ENCODE data around the gene MLF2. TPM values are rescaled to one million over a fixed set of nuclear protein-coding genes. Genes with fewer than 3 reads are reported as not detected.
"Not testable (repeated sequence)": the region's sequence is repeated elsewhere in the genome, so short reads cannot be mapped to it uniquely, and the experiment has no call there.

MLF2 gene
- total RNA-seq, 2 experiments from 2014 or later = 109 to 113 TPM

DNA sequence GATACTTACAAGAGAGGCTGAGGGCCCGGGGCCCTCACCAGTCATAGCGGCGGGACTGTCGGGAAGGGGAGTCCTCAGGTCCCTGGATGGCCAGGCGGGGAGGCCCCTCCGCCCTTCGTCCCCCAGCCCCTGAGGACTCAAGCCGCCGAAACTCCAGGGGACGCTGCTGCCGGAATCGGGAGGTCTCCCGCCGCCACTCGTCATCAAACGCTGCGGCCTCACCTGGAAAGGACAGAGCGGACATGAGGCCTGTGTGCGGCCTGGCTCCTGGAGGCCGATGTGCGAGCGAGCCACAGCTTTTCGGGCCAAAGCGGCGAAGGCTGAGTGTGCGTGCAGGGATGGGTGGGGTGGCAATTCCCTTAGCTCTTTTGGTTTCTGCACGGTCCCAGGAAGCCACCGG, 4.2 kb downstream of the MLF2 start:
- CTCF ChIA-PET = no interaction called here
- POLR2A ChIA-PET = interaction anchor here (1.4 kb wide), 1 partner anchor 25 kb away, joined by 3 read pairs; the partner anchor contains the start of gene COPS7A

DNA sequence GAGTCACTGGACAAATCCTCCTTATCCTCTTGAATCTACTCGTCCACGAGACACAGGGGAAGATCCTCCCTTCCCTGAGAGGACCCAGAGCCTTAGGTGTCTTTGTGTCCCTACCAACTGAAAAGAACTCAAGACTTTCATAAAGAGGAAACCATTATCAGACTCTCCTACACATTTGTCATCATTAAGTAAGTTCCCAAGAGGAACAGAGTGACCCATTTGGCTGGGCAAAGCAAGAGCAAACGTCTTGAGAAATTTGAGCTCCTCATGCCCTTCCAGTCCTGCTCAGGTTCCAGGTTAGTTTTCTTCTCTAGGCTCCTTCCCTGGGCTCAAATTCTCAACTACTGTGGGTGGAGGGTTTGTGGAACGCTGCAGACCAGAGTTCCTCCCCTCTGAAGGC, 5.7 kb downstream of the MLF2 start:
- ChIA-PET CTCF (no interaction called here), POLR2A (no interaction called here)
- Mint-ChIP-seq H3K27ac (peak overlapping the region; percentile 35), H3K4me1 (ENCODE audit: low read depth) (peaks cover 36% of the 10 kb centered on the region), H3K4me3 (no peak overlapping the region), H3K36me3 (ENCODE audit: low read depth) (peaks cover 53% of the 10 kb centered on the region), H3K27me3 (ENCODE audit: low read depth) (no peaks in the 10 kb centered on the region), H3K9me3 (ENCODE audit: insufficient read depth) (no peaks in the 10 kb centered on the region)
- DNase-seq (no peak), ATAC-seq (no peak)

More for the DNA sequence above, 4.2 kb downstream of the MLF2 start:
- no peak for ATAC-seq
- H3K36me3 Mint-ChIP-seq (ENCODE audit: low read depth) = peaks cover 53% of the 10 kb centered on the region
- no peaks in the 10 kb centered on the region for H3K9me3 Mint-ChIP-seq (ENCODE audit: insufficient read depth)
- DNase-seq = no peak
- no peaks in the 10 kb centered on the region for H3K27me3 Mint-ChIP-seq (ENCODE audit: low read depth)
- H3K27ac Mint-ChIP-seq = no peak overlapping the region
- H3K4me3 Mint-ChIP-seq = no peak overlapping the region
- peaks cover 41% of the 10 kb centered on the region for H3K4me1 Mint-ChIP-seq (ENCODE audit: low read depth)

DNA sequence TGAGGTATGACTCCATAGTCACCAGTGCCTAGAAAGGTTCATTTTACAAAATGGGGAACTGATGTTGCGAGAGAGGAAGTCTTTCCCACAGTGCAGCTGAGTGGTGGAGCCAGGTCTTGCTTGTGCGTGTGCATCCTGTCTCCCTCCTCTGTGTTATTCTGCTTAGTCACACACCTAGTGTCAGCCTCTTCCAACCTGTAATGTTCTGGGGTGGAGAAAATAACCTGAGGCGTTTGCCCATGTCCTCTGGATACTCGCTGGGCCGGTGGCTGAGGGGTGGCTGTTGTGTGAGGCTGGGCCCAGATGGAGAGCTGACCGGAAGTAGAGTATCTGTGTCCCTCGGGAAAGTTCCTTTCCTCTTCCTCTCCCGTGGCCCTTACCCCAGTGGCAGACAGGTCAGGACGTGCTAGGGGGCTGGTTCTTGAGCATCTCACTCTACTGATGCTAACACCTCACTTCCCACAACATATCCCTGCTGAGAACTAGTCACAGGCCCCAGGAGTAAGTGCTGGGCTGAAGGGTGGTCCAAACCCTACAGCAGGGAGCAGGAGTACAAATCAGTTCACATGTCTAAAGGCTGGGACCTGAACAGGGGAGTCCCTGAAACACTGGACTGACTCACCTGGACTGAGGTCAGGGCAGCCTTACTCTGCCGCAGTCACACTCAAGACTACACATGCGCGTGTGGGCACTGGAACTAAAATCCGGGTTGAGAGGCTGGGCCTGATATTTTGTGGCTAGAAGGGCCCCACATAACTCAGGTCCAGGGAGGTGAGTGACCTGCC, 7.0 kb downstream of the MLF2 start:
- ATAC-seq (peak; percentile 86), DNase-seq (peak; percentile 66)
- ChIA-PET CTCF (interaction anchor here (0.8 to 6.5 kb wide), 5 partner anchors 8 to 83 kb away, joined by 3 to 30 read pairs (median 5); partner anchors contain the start of genes MLF2 and PTMS), POLR2A (interaction anchor here (1.0 to 2.1 kb wide), 4 partner anchors 22 to 57 kb away, joined by 3 to 7 read pairs (median 4); partner anchors contain the start of genes COPS7A and ZNF384)
- H3K9me3 Mint-ChIP-seq (ENCODE audit: insufficient read depth) = no peaks in the 10 kb centered on the region
- H3K4me3 Mint-ChIP-seq = peak overlapping the region; percentile 0
- peak overlapping the region; percentile 90 for H3K27ac Mint-ChIP-seq
- H3K4me1 Mint-ChIP-seq (ENCODE audit: low read depth) = peaks cover 24% of the 10 kb centered on the region
- peaks cover 42% of the 10 kb centered on the region for H3K36me3 Mint-ChIP-seq (ENCODE audit: low read depth)
- H3K27me3 Mint-ChIP-seq (ENCODE audit: low read depth) = no peaks in the 10 kb centered on the region

DNA sequence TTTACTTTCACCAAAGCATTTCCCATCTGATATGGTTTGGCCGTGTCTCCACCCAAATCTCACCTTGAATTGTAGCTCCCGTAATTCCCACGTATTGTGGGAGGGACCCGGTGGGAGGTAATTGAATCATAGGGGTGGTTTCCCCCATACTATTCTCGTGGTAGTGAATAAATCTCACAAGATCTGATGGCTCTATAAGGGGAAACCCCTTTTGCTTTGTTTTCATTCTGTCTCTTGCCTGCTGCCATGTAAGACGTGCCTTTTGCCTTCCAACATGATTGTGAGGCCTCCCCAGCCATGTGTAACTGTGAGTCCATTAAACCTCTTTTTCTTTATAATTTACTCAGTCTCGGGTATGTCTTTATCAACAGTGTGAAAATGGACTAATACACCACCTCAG, 9.6 kb downstream of the MLF2 start:
- not testable (repeated sequence) for H3K9me3 Mint-ChIP-seq (ENCODE audit: insufficient read depth); H3K27me3 Mint-ChIP-seq (ENCODE audit: low read depth); ATAC-seq; H3K4me3 Mint-ChIP-seq; H3K27ac Mint-ChIP-seq; DNase-seq
- H3K4me1 Mint-ChIP-seq (ENCODE audit: low read depth) = peaks cover 20% of the 10 kb centered on the region
- peaks cover 28% of the 10 kb centered on the region for H3K36me3 Mint-ChIP-seq (ENCODE audit: low read depth)
- CTCF ChIA-PET = interaction anchor here (6.5 kb wide), 1 partner anchor 10 kb away, joined by 30 read pairs; the partner anchor contains the start of gene MLF2
- POLR2A ChIA-PET = interaction anchor here (2.3 kb wide), 1 partner anchor 9 kb away, joined by 6 read pairs; the partner anchor contains the start of gene MLF2

DNA sequence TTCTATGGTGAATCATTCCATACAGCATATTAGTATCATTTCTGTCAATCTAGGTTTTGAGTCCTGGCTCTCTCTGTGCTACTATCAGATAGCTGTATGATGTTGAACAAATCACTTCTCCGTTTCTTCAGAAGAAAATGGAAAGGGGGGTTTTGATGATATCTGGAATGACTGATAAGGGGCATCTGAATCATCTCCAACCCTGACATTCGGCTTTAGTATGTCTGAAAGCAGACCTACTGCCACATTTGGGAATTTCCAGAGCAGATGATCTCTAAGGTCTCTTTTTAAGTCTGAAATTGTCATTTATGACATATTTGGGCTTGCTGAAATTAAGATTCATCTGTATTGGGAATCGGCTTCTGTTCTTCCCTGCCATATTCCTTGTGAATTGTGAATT, 10.1 kb downstream of the MLF2 start:
- H3K27me3 Mint-ChIP-seq (ENCODE audit: low read depth) = no peaks in the 10 kb centered on the region
- no peaks in the 10 kb centered on the region for H3K9me3 Mint-ChIP-seq (ENCODE audit: insufficient read depth)
- no peak for ATAC-seq
- H3K36me3 Mint-ChIP-seq (ENCODE audit: low read depth) = peaks cover 23% of the 10 kb centered on the region
- CTCF ChIA-PET = interaction anchor here (0.7 to 6.5 kb wide), 2 partner anchors 11 to 24 kb away, joined by 3 to 30 read pairs; partner anchors contain the start of gene MLF2
- DNase-seq = no peak
- no peak overlapping the region for H3K4me3 Mint-ChIP-seq
- H3K4me1 Mint-ChIP-seq (ENCODE audit: low read depth) = peaks cover 20% of the 10 kb centered on the region
- POLR2A ChIA-PET = interaction anchor here (2.3 kb wide), 1 partner anchor 10 kb away, joined by 6 read pairs; the partner anchor contains the start of gene MLF2
- no peak overlapping the region for H3K27ac Mint-ChIP-seq

DNA sequence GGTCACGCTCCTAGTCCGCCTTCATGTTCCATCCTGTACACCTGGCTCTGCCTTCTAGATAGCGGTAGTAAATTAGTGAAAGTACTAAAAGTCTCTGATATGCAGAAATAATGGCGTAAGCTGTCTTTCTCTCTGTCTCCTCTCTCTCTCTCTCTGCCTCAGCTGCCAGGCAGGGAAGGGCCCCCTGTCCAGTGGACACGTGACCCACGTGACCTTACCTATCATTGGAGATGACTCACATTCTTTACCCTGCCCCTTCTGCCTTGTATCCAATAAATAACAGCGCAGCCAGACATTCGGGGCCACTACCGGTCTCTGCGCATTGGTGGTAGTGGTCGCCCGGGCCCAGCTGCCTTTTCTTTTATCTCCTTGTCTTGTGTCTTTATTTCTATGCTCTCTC, 10.9 kb downstream of the MLF2 start:
- not testable (repeated sequence) for H3K27me3 Mint-ChIP-seq (ENCODE audit: low read depth); H3K4me3 Mint-ChIP-seq; H3K9me3 Mint-ChIP-seq (ENCODE audit: insufficient read depth); H3K27ac Mint-ChIP-seq; ATAC-seq; DNase-seq
- CTCF ChIA-PET = interaction anchor here (0.7 to 6.5 kb wide), 2 partner anchors 12 to 25 kb away, joined by 3 to 30 read pairs; partner anchors contain the start of gene MLF2
- Mint-ChIP-seq H3K4me1 (ENCODE audit: low read depth) (peaks cover 20% of the 10 kb centered on the region), H3K36me3 (ENCODE audit: low read depth) (peaks cover 15% of the 10 kb centered on the region)
- POLR2A ChIA-PET = interaction anchor here (2.3 kb wide), 1 partner anchor 10 kb away, joined by 6 read pairs; the partner anchor contains the start of gene MLF2

DNA sequence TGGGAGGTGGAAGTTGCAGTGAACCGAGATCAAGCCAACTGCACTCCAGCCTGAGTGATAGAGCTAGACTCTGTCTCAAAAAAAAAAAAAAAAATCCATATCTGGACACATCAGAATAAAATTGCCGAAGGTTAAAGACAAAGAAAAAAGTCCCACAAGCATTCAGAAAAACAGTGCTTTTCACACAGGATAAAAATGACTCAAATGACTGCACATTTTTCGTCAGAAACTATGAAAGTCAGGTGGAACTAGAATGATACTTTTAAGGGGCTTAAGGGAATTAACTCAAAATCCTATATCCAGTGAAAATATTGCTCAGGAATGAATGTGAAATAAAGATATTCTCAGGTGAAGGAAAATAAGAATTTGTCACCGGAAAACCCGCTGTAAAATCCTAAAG, 16.2 kb downstream of the MLF2 start:
- ChIA-PET CTCF (interaction anchor here (0.6 to 2.8 kb wide), 6 partner anchors 13 to 116 kb away, joined by 3 to 17 read pairs (median 4); partner anchors contain the start of genes COPS7A and MLF2), POLR2A (interaction anchor here (0.8 kb wide), 1 partner anchor 13 kb away, joined by 3 read pairs; the partner anchor contains the start of gene COPS7A)
- Mint-ChIP-seq H3K4me3 (no peak overlapping the region), H3K27me3 (ENCODE audit: low read depth) (no peaks in the 10 kb centered on the region), H3K9me3 (ENCODE audit: insufficient read depth) (no peaks in the 10 kb centered on the region), H3K4me1 (ENCODE audit: low read depth) (peaks cover 10% of the 10 kb centered on the region), H3K36me3 (ENCODE audit: low read depth) (peaks cover 3% of the 10 kb centered on the region), H3K27ac (no peak overlapping the region)
- ATAC-seq = no peak
- no peak for DNase-seq

DNA sequence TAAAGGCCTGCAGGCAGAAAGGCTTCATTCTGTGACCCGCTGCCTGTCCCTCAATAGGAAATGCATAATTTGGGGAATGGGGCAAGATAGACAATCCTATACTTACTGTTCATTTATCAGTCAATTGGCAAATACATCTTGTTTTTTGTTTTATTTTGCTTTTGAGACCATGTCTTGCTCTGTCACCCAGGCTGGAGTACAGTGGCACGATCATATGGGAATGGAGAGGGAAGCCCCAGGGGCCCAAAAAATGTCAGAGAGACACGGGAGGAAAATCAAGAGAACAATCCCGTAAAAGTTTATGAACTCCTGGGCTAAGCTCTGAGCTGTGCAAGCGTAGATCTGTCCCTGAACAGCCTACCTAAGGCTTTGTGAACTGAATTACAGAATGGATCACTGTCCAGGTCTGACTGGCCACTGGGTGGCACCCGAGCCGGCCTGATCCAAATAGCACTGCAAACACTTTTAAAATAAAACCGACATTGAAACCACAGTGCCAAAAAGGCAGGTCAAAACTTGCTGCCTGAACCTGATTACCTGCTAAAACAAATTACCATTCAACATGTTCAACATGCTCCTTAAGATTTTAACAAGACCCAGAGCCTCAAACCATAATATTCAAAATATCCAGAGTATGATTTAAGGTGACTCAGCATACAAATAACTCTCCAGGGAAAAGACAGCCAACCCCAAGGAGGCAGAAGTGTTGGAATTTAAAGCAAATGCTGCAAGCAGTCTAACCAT, 17.3 kb downstream of the MLF2 start:
- peaks cover 8% of the 10 kb centered on the region for H3K36me3 Mint-ChIP-seq (ENCODE audit: low read depth)
- H3K27ac Mint-ChIP-seq = peak overlapping the region; percentile 44
- CTCF ChIA-PET = interaction anchor here (0.8 to 2.8 kb wide), 5 partner anchors 12 to 117 kb away, joined by 3 to 13 read pairs (median 4); partner anchors contain the start of genes COPS7A and MLF2

DNA sequence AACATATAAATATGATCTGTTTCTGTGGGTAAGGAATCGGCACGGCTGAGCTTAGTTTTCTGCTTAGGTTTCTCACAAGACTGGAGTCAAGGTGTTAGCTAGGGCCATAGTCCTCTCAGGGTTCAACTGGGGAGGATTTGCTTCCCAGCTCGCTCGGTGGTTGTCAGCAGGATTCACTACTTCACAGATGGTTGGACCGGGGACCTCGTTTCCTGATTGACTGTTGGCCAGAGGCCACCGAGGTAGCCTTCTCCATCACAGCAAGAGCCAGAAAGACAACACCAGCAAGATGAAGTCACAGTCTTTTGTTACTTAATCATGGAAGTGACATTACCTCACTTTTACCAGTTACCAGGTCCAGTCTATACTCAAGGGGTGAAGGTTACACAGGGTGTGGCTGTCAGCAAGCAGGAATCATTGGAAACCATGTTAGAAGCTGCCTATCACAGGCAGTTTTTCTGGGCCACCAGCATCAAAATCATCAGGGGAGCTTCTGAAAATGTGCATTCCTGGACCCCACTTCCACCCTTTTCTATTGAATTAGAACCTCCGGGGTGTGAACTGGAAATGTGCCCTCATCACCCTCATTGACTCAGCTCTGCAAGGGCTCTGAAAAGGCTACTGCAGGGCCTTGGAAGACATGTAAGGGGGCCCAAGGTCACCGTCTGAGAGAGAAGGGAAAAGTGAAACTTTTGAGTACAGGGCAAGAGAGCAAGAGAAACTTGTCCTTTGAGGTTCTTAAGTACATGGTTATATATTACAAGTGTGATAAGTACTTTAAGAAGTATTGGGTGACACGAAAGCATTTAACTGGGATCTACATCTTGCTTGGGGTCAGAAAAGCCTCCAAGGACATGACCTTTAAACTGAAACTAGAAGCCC, 18.2 kb downstream of the MLF2 start:
- peaks cover 14% of the 10 kb centered on the region for H3K36me3 Mint-ChIP-seq (ENCODE audit: low read depth)
- no peak overlapping the region for H3K27ac Mint-ChIP-seq
- H3K9me3 Mint-ChIP-seq (ENCODE audit: insufficient read depth) = no peaks in the 10 kb centered on the region
- no peak overlapping the region for H3K4me3 Mint-ChIP-seq
- ATAC-seq (no peak), DNase-seq (no peak)
- ChIA-PET CTCF (interaction anchor here (0.7 to 2.9 kb wide), 7 partner anchors 10 to 91 kb away, joined by 3 to 12 read pairs (median 4); partner anchors contain the start of genes COPS7A, MLF2 and PTMS), POLR2A (interaction anchor here (1.2 to 2.1 kb wide), 3 partner anchors 10 to 18 kb away, joined by 4 to 12 read pairs (median 5); partner anchors contain the start of genes COPS7A and MLF2)
- H3K27me3 Mint-ChIP-seq (ENCODE audit: low read depth) = no peaks in the 10 kb centered on the region
- H3K4me1 Mint-ChIP-seq (ENCODE audit: low read depth) = peaks cover 10% of the 10 kb centered on the region

More for the DNA sequence above, 17.3 kb downstream of the MLF2 start:
- POLR2A ChIA-PET = no interaction called here
- Mint-ChIP-seq H3K4me1 (ENCODE audit: low read depth) (peaks cover 10% of the 10 kb centered on the region), H3K4me3 (no peak overlapping the region), H3K27me3 (ENCODE audit: low read depth) (no peaks in the 10 kb centered on the region), H3K9me3 (ENCODE audit: insufficient read depth) (no peaks in the 10 kb centered on the region)
- ATAC-seq (peak; percentile 76), DNase-seq (peak; percentile 68)

DNA sequence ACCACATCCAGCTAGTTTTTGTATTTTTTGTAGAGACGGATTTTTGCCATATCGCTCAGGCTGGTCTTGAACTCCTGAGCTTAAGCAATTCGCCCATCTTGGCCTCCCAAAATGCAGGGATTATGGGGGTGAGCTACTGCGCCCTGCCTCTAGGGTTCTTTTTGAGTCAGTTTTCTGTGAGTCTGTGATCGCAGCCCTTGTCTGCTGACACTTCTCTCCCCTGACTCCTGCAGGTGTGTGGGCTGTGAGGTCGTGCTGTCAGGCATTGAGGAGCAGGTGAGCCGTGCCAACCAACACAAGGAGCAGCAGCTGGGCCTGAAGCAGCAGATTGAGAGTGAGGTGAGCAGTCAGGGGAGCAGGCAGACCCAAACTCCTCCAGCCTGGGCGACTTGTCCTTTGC, 22.8 kb downstream of the MLF2 start:
- Mint-ChIP-seq H3K4me1 (ENCODE audit: low read depth) (peaks cover 10% of the 10 kb centered on the region), H3K27ac (no peak overlapping the region), H3K27me3 (ENCODE audit: low read depth) (no peaks in the 10 kb centered on the region), H3K9me3 (ENCODE audit: insufficient read depth) (no peaks in the 10 kb centered on the region), H3K4me3 (no peak overlapping the region), H3K36me3 (ENCODE audit: low read depth) (peaks cover 36% of the 10 kb centered on the region)
- ChIA-PET CTCF (interaction anchor here (1.5 kb wide), 1 partner anchor 23 kb away, joined by 7 read pairs; the partner anchor contains the start of gene MLF2), POLR2A (interaction anchor here (1.3 kb wide), 1 partner anchor 37 kb away, joined by 3 read pairs; no protein-coding TSS in a partner anchor)
- ATAC-seq (no peak), DNase-seq (no peak)
